NCI-H748 (cell line): ENCODE measurements around the gene XKRX.

ENCODE experiments used
- DNase-seq: peaks from one replicate; lab custom pipeline; 2025; ENCODE audit not compliant: unreplicated experiment; lab: John Stamatoyannopoulos, UW

XKRX gene

GRCh38 chrX:100895365-100896075 is 33.2 kb downstream of the XKRX start:
- DNase-seq: peak; percentile 66

GRCh38 chrX:100883654-100884053 is 45.1 kb downstream of the XKRX start:
- DNase-seq: peak; percentile 2

- DNase-seq: peak; percentile 61
Measured at GRCh38 chrX:100880368-100880767, 48.3 kb downstream of the XKRX start.

GRCh38 chrX:100874325-100874724 is 54.4 kb downstream of the XKRX start, which contains the start of gene NOX1:
Gene NOX1 (minus strand): TSS chrX:100874359. CDS start chrX:100874139, 220 bp downstream.
- no peak for DNase-seq

GRCh38 chrX:100871594-100872560 is 56.8 kb downstream of the XKRX start:
- DNase-seq: no peak

- DNase-seq: no peak
Measured at GRCh38 chrX:100870527-100870926, 58.2 kb downstream of the XKRX start.

GRCh38 chrX:100868273-100868672 is 60.4 kb downstream of the XKRX start:
- no peak for DNase-seq

GRCh38 chrX:100864657-100865391 is 63.9 kb downstream of the XKRX start:
- DNase-seq: no peak
